OCI-LY1 (cell line): ENCODE data around the gene ADAR.

Source experiments
- H2AFZ ChIP-seq: fragments of 200-600 bp; sonication (generic), shearing (Covaris generic); 2 replicates; pipeline ENCODE4 v1.6.0; 2014; ENCODE audit warnings: antibody characterized with exemption, mild to moderate bottlenecking, low read length
- H3F3A ChIP-seq: fragments of 200-600 bp; sonication (generic), shearing (Covaris generic); 2 replicates; pipeline ENCODE4 v1.6.0; 2014; ENCODE audit warnings: mild to moderate bottlenecking, antibody characterized with exemption, low read length, moderate library complexity; ENCODE audit not compliant: insufficient read depth
- H3K27ac ChIP-seq: fragments of 200-600 bp; sonication (generic); 2 replicates; pipeline ENCODE4 v1.5.1; 2014; ENCODE audit warnings: low read length, mixed run types, mild to moderate bottlenecking, low read depth; ENCODE audit not compliant: poor library complexity, severe bottlenecking
- H3K27me3 ChIP-seq: fragments of 200-600 bp; sonication (generic); 2 replicates; pipeline ENCODE4 v1.6.0; 2014; ENCODE audit warnings: antibody characterized with exemption, mild to moderate bottlenecking, low read length, moderate library complexity; ENCODE audit not compliant: insufficient read depth
- H3K36me3 ChIP-seq: fragments of 200-600 bp; sonication (generic); 2 replicates; pipeline ENCODE4 v1.6.1; 2014; ENCODE audit warnings: mild to moderate bottlenecking, antibody characterized with exemption, low read length, moderate library complexity, mixed read lengths; ENCODE audit not compliant: insufficient read depth
- H3K4me1 ChIP-seq: fragments of 200-600 bp; sonication (generic); 2 replicates; pipeline ENCODE4 v1.5.1; 2014; ENCODE audit warnings: mild to moderate bottlenecking, low read length, moderate library complexity; ENCODE audit not compliant: insufficient read depth, severe bottlenecking
- H3K4me2 ChIP-seq: fragments of 200-600 bp; sonication (generic), shearing (Covaris generic); 2 replicates; pipeline ENCODE4 v1.6.1; 2014; ENCODE audit warnings: low read length
- H3K4me3 ChIP-seq: fragments of 200-600 bp; sonication (generic); 2 replicates; pipeline ENCODE4 v1.5.1; 2014; ENCODE audit warnings: low read length, low read depth, mild to moderate bottlenecking, mixed read lengths; ENCODE audit not compliant: poor library complexity, severe bottlenecking
- H3K79me2 ChIP-seq: fragments of 200-600 bp; shearing (Covaris generic); 2 replicates; pipeline ENCODE4 v1.6.1; 2016; ENCODE audit warnings: mixed run types, low read length, mixed read lengths; ENCODE audit not compliant: insufficient read depth
- H3K9ac ChIP-seq: fragments of 200-600 bp; sonication (generic), shearing (Covaris generic); 2 replicates; pipeline ENCODE4 v1.6.1; 2014; ENCODE audit warnings: mild to moderate bottlenecking, low read length, mixed read lengths
- H3K9me2 ChIP-seq: fragments of 200-600 bp; sonication (generic), shearing (Covaris generic); 2 replicates; pipeline ENCODE4 v1.6.1; 2014; ENCODE audit warnings: low read depth, mild to moderate bottlenecking, low read length, mixed read lengths
- H3K9me3 ChIP-seq: fragments of 200-600 bp; shearing (Covaris generic); 2 replicates; pipeline ENCODE4 v1.6.1; 2014; ENCODE audit warnings: low read length, mixed read lengths
- H4K20me1 ChIP-seq: fragments of 200-600 bp; sonication (generic), shearing (Covaris generic); 2 replicates; pipeline ENCODE4 v1.6.0; 2016; ENCODE audit warnings: mild to moderate bottlenecking, low read length; ENCODE audit not compliant: insufficient read depth
- EZH2 ChIP-seq: fragments of 200-600 bp; sonication (generic), shearing (Covaris generic); IDR thresholded peaks from 2 replicates; pipeline ENCODE4 v1.8.0; 2017; ENCODE audit warnings: borderline replicate concordance, mixed run types, mild to moderate bottlenecking, antibody characterized with exemption, low read length, moderate library complexity, mixed read lengths
- TF ChIP-seq, protein P1 (sequence below): fragments of 200-600 bp; sonication (generic), shearing (Covaris generic); IDR thresholded peaks from 2 replicates; pipeline ENCODE4 v1.5.1; 2017; ENCODE audit warnings: mild to moderate bottlenecking, antibody characterized with exemption, low read length, moderate library complexity, mixed read lengths

The ADAR gene

DNA sequence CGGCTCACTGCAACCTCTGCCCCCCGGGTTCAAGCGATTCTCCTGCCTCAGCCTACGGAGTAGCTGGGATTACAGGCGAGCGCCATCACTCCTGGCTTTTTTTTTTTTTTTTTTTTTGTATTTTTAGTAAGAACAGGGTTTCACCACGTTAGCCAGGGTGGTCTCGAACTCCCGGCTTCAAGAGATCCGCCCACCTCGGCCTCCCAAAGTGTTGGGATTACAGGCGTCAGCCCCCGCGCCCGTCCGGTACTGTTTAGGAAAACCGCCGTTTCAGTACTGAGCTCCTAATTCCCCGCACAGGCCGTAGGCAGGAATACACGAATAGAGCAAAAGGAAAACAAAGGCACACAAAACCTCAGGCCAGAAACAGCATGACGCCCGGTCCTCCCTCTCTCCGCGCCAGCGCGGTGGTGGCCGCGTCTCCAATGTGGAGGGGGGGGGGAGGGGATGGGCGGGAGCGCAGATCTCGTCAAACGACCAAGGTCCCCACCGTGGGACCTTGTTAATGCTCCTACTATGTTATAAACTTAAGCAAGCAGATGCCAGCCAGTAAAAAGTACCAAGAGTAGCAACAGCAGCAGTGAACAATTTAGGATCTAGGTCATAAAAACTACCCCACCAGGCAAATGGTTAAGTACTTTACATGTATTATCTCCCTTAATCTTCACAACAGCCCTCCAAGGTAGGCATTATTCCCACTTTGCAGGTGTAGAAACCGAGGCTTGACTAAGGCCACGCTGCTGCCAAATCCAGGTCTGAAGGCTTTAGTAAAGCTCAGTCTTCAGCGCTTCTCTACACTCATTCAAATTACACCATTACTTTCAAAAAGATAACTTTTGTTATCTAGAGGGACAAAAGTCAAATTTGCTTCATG is 648 bp upstream of the ADAR start:
- Histone ChIP-seq H2AFZ (no peak overlapping the region), H3F3A (no peaks in the 10 kb centered on the region; the same call in 1 of the 2 replicates), H3K36me3 (peaks cover 10% of the 10 kb centered on the region; the same call in 1 of the 2 replicates), H3K27me3 (no peaks in the 10 kb centered on the region), H3K4me2 (peak overlapping the region; percentile 99), H3K4me1 (peaks cover 68% of the 10 kb centered on the region), H3K9me2 (no peaks in the 10 kb centered on the region), H3K4me3 (peak overlapping the region; percentile 100), H4K20me1 (no peaks in the 10 kb centered on the region), H3K9ac (peak overlapping the region; percentile 98), H3K27ac (peak overlapping the region; percentile 85), H3K9me3 (no peaks in the 10 kb centered on the region), H3K79me2 (peaks cover 45% of the 10 kb centered on the region)
- TF ChIP-seq EZH2 = no peak
- TF ChIP-seq, protein P1, sequence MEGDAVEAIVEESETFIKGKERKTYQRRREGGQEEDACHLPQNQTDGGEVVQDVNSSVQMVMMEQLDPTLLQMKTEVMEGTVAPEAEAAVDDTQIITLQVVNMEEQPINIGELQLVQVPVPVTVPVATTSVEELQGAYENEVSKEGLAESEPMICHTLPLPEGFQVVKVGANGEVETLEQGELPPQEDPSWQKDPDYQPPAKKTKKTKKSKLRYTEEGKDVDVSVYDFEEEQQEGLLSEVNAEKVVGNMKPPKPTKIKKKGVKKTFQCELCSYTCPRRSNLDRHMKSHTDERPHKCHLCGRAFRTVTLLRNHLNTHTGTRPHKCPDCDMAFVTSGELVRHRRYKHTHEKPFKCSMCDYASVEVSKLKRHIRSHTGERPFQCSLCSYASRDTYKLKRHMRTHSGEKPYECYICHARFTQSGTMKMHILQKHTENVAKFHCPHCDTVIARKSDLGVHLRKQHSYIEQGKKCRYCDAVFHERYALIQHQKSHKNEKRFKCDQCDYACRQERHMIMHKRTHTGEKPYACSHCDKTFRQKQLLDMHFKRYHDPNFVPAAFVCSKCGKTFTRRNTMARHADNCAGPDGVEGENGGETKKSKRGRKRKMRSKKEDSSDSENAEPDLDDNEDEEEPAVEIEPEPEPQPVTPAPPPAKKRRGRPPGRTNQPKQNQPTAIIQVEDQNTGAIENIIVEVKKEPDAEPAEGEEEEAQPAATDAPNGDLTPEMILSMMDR = no peak

DNA sequence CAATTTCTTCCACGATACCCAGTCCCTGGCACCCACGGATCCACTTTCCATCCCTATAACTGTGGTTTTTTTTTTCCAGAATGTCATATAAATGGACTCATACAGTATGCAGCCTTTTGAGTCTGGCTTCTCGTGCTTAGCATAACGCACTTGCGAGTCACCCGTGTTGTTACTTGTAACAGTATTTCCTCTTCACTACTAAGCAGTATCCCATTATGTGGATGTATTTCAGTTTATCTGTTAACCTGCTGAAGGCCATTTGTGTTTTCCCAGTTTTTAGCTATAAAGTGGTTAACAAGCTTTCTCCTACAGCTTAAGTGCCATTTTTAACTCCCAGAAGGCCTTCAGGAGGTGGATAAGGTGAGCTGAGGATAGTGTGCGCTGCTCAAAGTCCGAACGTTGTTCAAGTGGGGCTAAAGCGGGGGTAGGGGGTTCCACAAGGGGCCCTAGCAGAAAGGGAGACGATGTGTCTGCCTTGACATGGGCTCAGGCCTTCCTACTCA is 829 bp downstream of the ADAR start:
- Histone ChIP-seq H4K20me1 (no peaks in the 10 kb centered on the region), H3K27ac (peak overlapping the region; percentile 85), H3K9me3 (no peaks in the 10 kb centered on the region), H2AFZ (no peak overlapping the region), H3K79me2 (peaks cover 55% of the 10 kb centered on the region), H3K4me3 (peak overlapping the region; percentile 100), H3K36me3 (peaks cover 20% of the 10 kb centered on the region), H3K4me2 (peak overlapping the region; percentile 99), H3F3A (no peaks in the 10 kb centered on the region; the same call in 1 of the 2 replicates), H3K4me1 (peaks cover 70% of the 10 kb centered on the region), H3K9me2 (no peaks in the 10 kb centered on the region), H3K9ac (peak overlapping the region; percentile 98), H3K27me3 (no peaks in the 10 kb centered on the region)
- TF ChIP-seq, protein P1 = no peak
- TF ChIP-seq EZH2 = no peak

DNA sequence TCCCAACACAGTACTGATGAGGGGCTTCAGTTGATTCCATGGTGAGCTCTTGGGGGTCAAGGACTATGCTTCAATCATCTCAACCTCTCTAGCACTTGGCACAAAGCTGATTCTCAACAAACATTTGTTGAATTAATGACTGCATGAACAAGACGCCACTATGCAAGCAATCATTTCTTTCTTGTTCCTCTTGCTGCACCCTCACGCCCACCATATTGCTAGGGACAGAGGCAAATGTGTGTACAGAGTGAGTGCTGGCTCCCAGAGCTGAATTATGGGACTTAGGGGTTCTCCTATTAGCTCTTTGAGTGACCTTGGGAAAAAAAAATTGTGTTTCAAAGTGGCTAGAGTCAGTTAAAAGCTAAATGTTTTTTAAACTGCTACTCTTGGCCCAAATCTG is 2.5 kb downstream of the ADAR start:
- Histone ChIP-seq H3K27ac (no peak overlapping the region), H4K20me1 (no peaks in the 10 kb centered on the region)

More for the DNA sequence above, 2.5 kb downstream of the ADAR start:
- Histone ChIP-seq H3K36me3 (peaks cover 36% of the 10 kb centered on the region), H3K4me3 (no peak overlapping the region), H3K27me3 (no peaks in the 10 kb centered on the region), H3K79me2 (peaks cover 58% of the 10 kb centered on the region), H3K9me3 (no peaks in the 10 kb centered on the region), H3K9me2 (no peaks in the 10 kb centered on the region), H3K4me1 (peaks cover 57% of the 10 kb centered on the region), H3K4me2 (no peak overlapping the region; the same call in 1 of the 2 replicates), H2AFZ (no peak overlapping the region), H3K9ac (no peak overlapping the region), H3F3A (no peaks in the 10 kb centered on the region; the same call in 1 of the 2 replicates)
- TF ChIP-seq, protein P1 = no peak
- no peak for TF ChIP-seq EZH2
